ENCODE results near the gene FAT1. TPM values are rescaled to one million over a fixed set of nuclear protein-coding genes. Genes with fewer than 3 reads are reported as not detected.
A peak's percentile ranks its signal among the peaks of the same experiment; 100 is the strongest.

FAT1 gene
- total RNA-seq, 1 donor from 2014 or later, result 408 TPM

DNA sequence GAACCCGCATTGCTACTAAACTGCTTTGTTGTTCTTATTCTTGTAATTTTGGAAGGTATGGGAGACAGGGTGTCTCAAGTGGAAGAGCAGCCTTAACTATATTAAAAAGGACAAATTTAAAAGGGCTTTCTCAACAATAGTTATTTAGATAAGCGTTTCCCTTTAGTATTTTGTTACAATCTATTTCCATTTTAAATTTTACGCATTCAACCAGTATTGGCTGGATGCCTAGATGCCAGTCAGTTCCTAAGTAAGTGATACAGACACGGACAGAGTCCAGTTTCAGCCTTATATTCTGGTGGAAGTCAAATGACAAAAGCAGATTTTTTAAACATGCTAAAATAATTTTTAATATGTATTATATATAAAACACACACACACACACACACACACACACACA, 28.3 kb downstream of the FAT1 start:
- TF ChIP-seq, protein P1, sequence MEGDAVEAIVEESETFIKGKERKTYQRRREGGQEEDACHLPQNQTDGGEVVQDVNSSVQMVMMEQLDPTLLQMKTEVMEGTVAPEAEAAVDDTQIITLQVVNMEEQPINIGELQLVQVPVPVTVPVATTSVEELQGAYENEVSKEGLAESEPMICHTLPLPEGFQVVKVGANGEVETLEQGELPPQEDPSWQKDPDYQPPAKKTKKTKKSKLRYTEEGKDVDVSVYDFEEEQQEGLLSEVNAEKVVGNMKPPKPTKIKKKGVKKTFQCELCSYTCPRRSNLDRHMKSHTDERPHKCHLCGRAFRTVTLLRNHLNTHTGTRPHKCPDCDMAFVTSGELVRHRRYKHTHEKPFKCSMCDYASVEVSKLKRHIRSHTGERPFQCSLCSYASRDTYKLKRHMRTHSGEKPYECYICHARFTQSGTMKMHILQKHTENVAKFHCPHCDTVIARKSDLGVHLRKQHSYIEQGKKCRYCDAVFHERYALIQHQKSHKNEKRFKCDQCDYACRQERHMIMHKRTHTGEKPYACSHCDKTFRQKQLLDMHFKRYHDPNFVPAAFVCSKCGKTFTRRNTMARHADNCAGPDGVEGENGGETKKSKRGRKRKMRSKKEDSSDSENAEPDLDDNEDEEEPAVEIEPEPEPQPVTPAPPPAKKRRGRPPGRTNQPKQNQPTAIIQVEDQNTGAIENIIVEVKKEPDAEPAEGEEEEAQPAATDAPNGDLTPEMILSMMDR (IDR thresholded peaks at IDR 0.05), result no peak
- Mint-ChIP-seq H3K9me3 (ENCODE audit: unreplicated experiment) (peaks cover 6% of the 10 kb centered on the region), H3K4me3 (ENCODE audit: unreplicated experiment) (peak overlapping the region; percentile 32), H3K27ac (ENCODE audit: unreplicated experiment) (peak overlapping the region; percentile 77), H3K27me3 (ENCODE audit: unreplicated experiment) (no peaks in the 10 kb centered on the region), H3K4me1 (ENCODE audit: unreplicated experiment) (peaks cover 63% of the 10 kb centered on the region), H3K36me3 (ENCODE audit: unreplicated experiment) (peaks cover 27% of the 10 kb centered on the region)
- DNase-seq (ENCODE audit: extremely low spot score, unreplicated experiment), result no peak

DNA sequence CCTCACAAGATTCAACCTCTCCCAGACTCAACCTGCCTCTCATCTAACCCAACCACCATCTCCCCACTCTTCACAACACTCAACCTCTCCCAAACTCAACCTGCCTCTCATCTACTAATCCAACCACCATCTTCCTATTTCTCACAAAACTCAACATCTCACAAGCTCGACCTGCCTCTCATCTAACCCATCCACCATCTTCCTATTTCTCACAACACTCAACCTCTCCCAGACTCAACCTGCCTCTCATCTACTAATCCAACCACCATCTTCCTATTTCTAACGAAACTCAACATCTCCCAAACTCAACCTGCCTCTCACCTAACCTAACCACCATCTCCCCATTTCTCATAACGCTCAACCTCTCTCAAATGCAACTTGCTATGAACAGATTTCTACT, 29.8 kb downstream of the FAT1 start:
- no peak for DNase-seq (ENCODE audit: extremely low spot score, unreplicated experiment)
- peaks cover 22% of the 10 kb centered on the region for H3K36me3 Mint-ChIP-seq (ENCODE audit: unreplicated experiment)
- peaks cover 61% of the 10 kb centered on the region for H3K4me1 Mint-ChIP-seq (ENCODE audit: unreplicated experiment)
- peak overlapping the region; percentile 91 for H3K27ac Mint-ChIP-seq (ENCODE audit: unreplicated experiment)
- H3K9me3 Mint-ChIP-seq (ENCODE audit: unreplicated experiment), result peaks cover 6% of the 10 kb centered on the region
- peak overlapping the region; percentile 2 for H3K4me3 Mint-ChIP-seq (ENCODE audit: unreplicated experiment)
- no peaks in the 10 kb centered on the region for H3K27me3 Mint-ChIP-seq (ENCODE audit: unreplicated experiment)
- TF ChIP-seq, protein P1 (IDR thresholded peaks at IDR 0.05), result no peak

DNA sequence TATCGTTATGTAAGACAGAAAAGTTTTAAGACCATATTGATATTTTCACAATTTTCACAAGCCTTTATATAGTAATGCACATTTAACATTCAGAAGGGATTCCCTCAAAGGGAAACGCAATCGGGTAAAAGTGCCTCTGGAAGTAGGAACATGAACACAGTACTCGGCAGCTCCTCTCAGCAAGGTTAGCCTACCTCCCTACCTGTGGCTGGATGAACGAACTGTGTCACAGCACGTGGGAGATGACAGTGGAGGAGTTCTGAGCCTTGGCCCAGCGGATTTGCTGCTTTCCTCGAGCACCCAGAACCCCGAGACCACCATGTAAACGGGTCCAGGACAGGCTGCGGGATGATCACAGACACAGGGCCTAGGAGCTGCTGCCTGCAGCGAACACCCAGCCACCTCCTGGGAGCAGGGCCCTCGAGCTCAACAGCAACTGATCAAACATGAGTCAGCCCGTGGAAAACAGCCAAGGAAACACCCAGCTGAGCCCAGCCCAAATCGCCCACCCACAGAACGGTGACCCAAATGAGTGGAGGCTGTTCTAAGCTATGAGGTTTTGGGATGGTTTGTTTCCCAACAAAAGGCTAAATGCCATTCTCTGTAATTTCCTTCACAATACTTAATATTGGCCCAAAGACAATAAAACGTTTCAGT, 30.4 kb downstream of the FAT1 start:
- Mint-ChIP-seq H3K36me3 (ENCODE audit: unreplicated experiment) (peaks cover 20% of the 10 kb centered on the region), H3K27ac (ENCODE audit: unreplicated experiment) (peak overlapping the region; percentile 91), H3K27me3 (ENCODE audit: unreplicated experiment) (no peaks in the 10 kb centered on the region), H3K9me3 (ENCODE audit: unreplicated experiment) (peaks cover 6% of the 10 kb centered on the region), H3K4me3 (ENCODE audit: unreplicated experiment) (peak overlapping the region; percentile 2), H3K4me1 (ENCODE audit: unreplicated experiment) (peaks cover 65% of the 10 kb centered on the region)
- TF ChIP-seq, protein P1 (IDR thresholded peaks at IDR 0.05), result no peak
- DNase-seq (ENCODE audit: extremely low spot score, unreplicated experiment), result no peak

DNA sequence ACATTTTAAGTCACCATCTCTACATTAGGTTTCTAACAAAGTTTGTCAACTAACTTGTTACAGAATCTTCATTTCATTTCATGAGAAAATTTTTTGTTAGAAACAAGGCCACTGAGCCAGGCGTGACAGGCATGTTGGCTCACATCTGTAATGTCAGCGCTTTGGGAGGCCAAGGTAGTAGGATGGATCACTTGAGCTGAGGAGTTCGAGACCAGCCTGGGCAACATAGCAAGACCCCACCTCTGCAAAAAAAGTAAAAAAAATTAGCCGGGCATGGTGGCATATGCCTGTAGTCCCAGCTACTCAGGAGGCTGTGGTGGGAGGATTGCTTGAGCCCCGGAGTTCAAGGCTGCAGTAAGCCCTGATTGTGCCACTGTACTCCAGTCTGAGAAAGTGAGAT, 32.3 kb downstream of the FAT1 start:
- no peaks in the 10 kb centered on the region for H3K27me3 Mint-ChIP-seq (ENCODE audit: unreplicated experiment)
- peaks cover 16% of the 10 kb centered on the region for H3K36me3 Mint-ChIP-seq (ENCODE audit: unreplicated experiment)
- no peak overlapping the region for H3K4me3 Mint-ChIP-seq (ENCODE audit: unreplicated experiment)
- H3K4me1 Mint-ChIP-seq (ENCODE audit: unreplicated experiment), result peaks cover 81% of the 10 kb centered on the region
- peaks cover 6% of the 10 kb centered on the region for H3K9me3 Mint-ChIP-seq (ENCODE audit: unreplicated experiment)
- peak overlapping the region; percentile 29 for H3K27ac Mint-ChIP-seq (ENCODE audit: unreplicated experiment)
- no peak for DNase-seq (ENCODE audit: extremely low spot score, unreplicated experiment)
- TF ChIP-seq, protein P1 (IDR thresholded peaks at IDR 0.05), result no peak

DNA sequence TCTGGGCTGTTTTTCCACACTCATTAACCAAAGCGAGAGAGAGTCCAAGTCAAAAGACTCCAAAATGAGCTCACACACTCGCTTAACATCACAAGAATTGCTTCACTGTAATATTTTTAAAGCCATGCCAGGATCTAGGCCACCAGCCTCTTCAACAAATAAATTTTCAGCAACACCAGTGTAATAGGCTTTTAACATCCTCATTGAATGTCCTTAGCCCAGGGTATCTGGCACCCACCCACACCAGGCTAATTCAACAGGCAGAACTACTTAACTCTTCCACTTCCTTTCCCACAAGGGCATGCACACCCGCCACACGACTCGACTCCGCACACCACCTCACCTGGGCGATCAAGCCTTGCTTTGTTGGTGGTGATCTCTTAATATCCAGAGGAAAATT, 34.2 kb downstream of the FAT1 start:
- peaks cover 81% of the 10 kb centered on the region for H3K4me1 Mint-ChIP-seq (ENCODE audit: unreplicated experiment)
- no peak for DNase-seq (ENCODE audit: extremely low spot score, unreplicated experiment)

More for the DNA sequence above, 34.2 kb downstream of the FAT1 start:
- Mint-ChIP-seq H3K27me3 (ENCODE audit: unreplicated experiment) (no peaks in the 10 kb centered on the region), H3K36me3 (ENCODE audit: unreplicated experiment) (peaks cover 12% of the 10 kb centered on the region), H3K4me3 (ENCODE audit: unreplicated experiment) (no peak overlapping the region), H3K9me3 (ENCODE audit: unreplicated experiment) (peaks cover 6% of the 10 kb centered on the region), H3K27ac (ENCODE audit: unreplicated experiment) (peak overlapping the region; percentile 83)
- TF ChIP-seq, protein P1 (IDR thresholded peaks at IDR 0.05), result no peak
